ENCODE measurements around the gene ILRUN. TPM values are rescaled to one million over a fixed set of nuclear protein-coding genes. Genes with fewer than 3 reads are reported as not detected.
"Not testable (repeated sequence)": the region's sequence is repeated elsewhere in the genome, so short reads cannot be mapped to it uniquely, and the experiment has no call there.

ILRUN gene
- total RNA-seq, 1 donor from 2014 or later: 21.7 TPM

- no peak for DNase-seq
Observed at GRCh38 chr6:34697544-34697836, 923 bp upstream of the ILRUN start.

- peak; percentile 56 for DNase-seq
Observed at GRCh38 chr6:34696189-34696738, 303 bp downstream of the ILRUN start.

DNA sequence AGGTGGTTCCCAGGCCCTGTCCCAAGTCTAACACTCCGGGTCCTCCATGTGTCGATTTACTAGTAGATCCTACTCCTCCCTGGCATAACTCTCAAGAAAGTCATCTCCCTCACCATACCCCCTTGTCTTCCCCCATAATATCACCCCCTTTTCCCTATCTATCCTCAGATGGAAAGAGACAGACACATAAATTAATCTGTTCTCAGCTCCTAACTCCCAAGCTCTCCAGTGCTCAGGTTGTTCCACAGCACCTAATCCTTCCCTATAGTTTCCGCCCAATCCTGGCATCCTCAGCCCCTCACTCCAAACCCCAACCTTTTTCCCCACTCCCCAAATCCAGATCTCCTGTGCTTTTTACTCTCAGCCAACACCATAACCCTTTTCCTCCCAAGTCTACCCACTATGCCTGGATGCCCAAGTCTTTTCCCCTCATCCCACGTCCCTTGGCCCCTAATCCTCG is 808 bp downstream of the ILRUN start:
- DNase-seq: no peak

- DNase-seq: no peak
Observed at GRCh38 chr6:34692280-34692679, 4.3 kb downstream of the ILRUN start.

- DNase-seq: no peak
Observed at GRCh38 chr6:34689742-34690141, 6.8 kb downstream of the ILRUN start.

GRCh38 chr6:34688956-34689355 is 7.6 kb downstream of the ILRUN start:
- no peak for DNase-seq

GRCh38 chr6:34684919-34685318 is 11.6 kb downstream of the ILRUN start:
- DNase-seq: no peak

DNA sequence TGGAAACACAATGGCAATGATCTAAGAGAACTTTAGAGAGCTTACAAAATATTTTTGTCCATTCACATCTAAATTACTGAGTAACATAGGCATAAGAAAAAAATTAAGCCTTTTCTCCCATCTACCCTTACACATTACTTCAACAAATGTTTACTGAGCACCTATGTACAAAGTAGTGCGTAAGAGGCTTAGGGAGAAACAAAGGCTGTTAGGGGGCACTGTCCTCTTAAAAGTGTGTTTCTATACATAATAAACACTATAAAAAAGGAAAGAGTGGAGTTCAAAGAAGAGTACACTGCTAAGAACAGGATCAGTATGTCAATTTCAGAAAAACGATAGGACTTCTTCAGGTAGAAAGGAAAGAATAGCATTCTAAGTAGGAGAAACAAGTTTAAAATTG is 12.2 kb downstream of the ILRUN start:
- DNase-seq: no peak

GRCh38 chr6:34680802-34681515 is 15.6 kb downstream of the ILRUN start:
- DNase-seq: no peak

DNA sequence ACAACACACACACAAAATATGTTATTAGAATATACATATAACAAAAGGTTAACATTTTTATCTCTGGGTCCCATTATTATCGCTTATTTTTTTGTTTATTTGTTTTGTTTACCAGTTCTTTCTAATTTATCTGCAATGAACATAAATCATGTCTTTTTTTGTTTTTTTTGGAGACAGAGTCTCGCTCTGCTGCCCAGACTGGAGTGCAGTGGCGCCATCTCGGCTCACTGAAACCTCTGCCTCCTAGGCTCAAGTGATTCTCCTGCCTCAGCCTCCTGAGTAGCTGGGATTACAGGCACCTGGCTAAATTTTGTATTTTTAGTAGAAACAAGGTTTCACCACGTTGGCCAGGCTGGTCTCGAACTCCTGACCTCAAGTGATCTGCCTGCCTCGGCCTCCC is 16.3 kb downstream of the ILRUN start:
- DNase-seq: not testable (repeated sequence)

GRCh38 chr6:34679552-34680253 is 16.9 kb downstream of the ILRUN start:
- no peak for DNase-seq

DNA sequence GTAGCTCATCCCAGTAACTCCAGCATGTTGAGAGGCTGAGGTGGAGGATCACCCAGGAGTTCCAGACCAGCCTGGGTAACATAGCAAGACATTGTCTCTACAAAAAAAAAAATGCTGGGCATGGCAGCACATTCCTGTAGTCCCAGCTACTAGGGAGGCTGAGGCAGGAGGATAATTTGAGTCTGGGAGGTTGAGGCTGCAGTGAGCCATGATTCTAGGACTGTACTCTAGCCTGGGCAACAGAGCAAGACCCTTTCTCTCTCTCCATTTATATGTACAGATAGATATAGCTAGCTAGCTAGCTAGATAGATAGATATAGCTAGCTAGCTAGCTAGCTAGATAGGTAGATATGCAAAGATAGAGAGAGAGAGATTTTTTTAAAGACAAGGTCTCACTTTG is 20.4 kb downstream of the ILRUN start:
- DNase-seq: no peak

- not testable (repeated sequence) for DNase-seq
Observed at GRCh38 chr6:34674930-34675329, 21.6 kb downstream of the ILRUN start.

GRCh38 chr6:34674268-34674639 is 22.3 kb downstream of the ILRUN start:
- DNase-seq: no peak

DNA sequence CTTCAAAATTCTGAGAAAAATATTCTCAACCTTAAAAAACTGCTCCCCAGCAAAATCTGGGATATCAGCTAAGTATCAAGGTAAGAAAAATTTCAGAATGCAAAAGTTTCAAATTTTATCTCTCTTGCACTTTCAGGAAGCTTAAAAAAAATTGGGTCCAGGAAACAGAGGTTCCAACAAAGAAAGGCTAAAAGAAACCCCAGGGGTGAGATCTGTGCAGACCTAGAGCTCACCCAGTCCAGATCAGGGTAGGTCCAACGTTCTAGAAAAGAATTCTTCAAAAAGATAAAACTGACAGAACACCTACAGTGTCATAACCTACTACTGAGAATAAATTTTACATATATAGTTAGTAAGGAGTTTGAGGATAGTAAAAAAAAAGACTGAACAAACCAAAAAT is 23.5 kb downstream of the ILRUN start:
- DNase-seq: no peak

GRCh38 chr6:34672657-34673043 is 23.9 kb downstream of the ILRUN start:
- DNase-seq: no peak

DNA sequence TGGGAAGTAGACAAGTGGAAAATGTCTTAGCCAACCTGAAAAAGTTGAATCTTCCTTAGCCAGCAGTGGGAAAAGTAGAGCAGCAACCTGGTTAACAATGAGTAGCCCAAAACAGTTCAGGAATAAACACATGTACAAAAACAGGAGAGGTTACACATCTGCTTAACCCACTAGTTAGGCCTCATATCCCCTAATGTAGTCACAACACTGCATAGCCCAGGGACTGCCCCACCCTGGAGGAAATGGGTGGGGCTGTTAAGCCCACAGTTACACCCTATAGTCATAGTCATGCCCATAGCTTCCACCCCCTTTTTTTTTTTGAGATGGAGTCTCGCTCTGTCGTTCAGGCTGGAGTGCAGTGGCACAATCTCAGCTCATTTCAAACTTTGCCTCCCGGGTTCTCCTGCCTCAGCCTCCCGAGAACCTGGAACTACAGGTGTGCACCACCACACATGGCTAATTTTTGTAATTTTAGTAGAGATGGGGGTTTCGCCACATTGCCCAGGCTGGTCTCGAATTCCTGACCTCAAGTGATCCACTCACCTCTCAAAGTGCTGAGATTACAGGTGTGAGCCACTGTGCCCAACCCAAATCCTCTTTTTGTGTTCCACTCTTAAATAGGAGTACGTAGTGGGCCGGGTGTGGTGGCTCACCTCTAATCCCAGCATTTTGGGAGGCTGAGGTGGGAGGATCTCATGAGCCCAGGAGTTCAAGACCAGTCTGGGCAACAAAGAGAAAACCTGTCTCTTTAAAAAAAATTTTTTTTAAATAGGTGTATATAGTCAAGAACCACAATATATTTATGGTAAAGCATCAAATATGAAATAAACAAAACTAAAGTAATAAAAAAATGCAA is 24.5 kb downstream of the ILRUN start:
- DNase-seq: no peak

DNA sequence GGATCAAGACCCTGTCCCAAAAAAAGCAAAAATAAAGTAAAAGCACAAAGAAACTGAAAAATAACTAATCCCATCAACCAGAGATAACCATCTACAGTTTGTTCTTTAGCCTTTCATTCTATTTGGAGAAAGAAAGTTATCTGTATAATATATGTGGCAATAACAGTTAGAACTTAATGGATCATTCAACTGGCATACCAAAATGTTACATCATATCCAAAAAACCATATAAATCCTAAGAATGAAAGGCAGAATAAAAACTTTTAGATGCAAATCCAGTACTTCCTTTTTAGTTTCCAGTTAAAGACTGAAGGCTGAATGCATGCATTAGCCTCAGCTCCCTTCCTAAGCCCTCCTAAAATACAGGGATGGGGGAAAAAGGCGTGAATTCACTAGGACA is 25.2 kb downstream of the ILRUN start:
- no peak for DNase-seq

GRCh38 chr6:34668799-34669198 is 27.8 kb downstream of the ILRUN start:
- DNase-seq: not testable (repeated sequence)

- no peak for DNase-seq
Observed at GRCh38 chr6:34667481-34668238, 28.9 kb downstream of the ILRUN start.

- no peak for DNase-seq
Observed at GRCh38 chr6:34665019-34665418, 31.5 kb downstream of the ILRUN start.

DNA sequence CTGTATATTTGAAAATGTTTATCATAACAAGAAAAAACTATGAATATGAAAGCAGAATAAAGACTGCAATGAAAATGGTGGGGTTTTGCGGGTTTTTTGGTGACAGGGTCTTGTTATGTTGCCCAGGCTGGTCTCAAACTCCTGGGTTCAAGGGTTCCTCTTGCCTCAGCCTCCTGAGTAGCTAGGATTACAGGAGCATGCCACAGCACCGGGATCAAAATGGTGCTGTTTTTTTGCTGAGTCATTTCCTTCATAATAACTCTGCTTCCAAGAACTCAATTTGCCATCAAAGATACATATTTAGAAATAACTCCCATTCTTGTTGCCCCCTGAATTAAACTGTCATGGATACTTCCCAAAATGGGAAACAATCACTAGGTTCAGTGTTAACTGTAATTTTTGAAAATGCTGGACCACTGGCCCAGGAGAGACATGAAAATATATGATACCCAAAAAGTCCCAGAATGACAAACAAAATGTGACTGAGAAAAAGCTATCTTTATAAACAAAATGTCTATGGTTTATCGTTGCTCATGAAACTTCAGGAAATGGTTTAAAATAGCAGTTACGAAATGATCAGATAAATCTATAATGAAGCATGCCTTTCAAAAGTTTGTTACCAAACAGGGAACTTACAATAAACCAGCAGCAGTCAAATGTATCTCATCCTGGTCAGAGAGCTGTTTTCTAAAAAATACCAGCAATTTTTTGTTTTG is 32.2 kb downstream of the ILRUN start:
- DNase-seq: no peak
